H1 (cell line): ENCODE results near the gene POU2F2. TPM values are rescaled to one million over a fixed set of nuclear protein-coding genes. Genes with fewer than 3 reads are reported as not detected.

Experiments
- CREB1 ChIP-seq: IDR thresholded peaks from 2 replicates; pipeline ENCODE4 v1.6.1; 2012; ENCODE audit warnings: inconsistent platforms
- EP300 ChIP-seq, 2 experiments: IDR thresholded peaks; 1 replicate in 1 of 2; 2 replicates in 1 of 2; pipeline ENCODE4 v1.6.1; 2011 to 2012; ENCODE audit warnings: low read depth in 2 of 2, low read length in 2 of 2, mild to moderate bottlenecking in 2 of 2, borderline replicate concordance in 1 of 2, inconsistent platforms in 1 of 2, moderate library complexity in 1 of 2
- POLR2AphosphoS5 ChIP-seq: IDR thresholded peaks from 2 replicates; pipeline ENCODE4 v1.6.1; 2011; ENCODE audit warnings: low read depth, low read length
- SP4 ChIP-seq: IDR thresholded peaks from 2 replicates; pipeline ENCODE4 v1.6.1; 2012; ENCODE audit warnings: low read length, inconsistent platforms
- TAF7 ChIP-seq: optimal IDR thresholded peaks from 2 replicates; pipeline ENCODE3; 2011; ENCODE audit warnings: low read depth, mild to moderate bottlenecking, inconsistent platforms, low read length, moderate library complexity, borderline replicate concordance
- polyA plus RNA-seq, 7 experiments: library from polyadenylated mRNA; depleted of rRNA in 3 of 7; stranded (reverse) in 5 of 7; unstranded in 2 of 7; fragments of >200 nt in 5 of 7; fragments of 200-250 nt in 2 of 7; gene quantifications; 1 replicate in 5 of 7; 2 replicates in 1 of 7; 4 replicates in 1 of 7; pipeline versions ENCODE4 v1.2.1 to v1.2.3, GENCODE V29; 2011 to 2013; ENCODE audit warnings: missing spikeins in 2 of 7, mixed read lengths in 2 of 7
- total RNA-seq: library from RNA; stranded (reverse); fragmentation: NEBNext Ultra II Directional; extraction: Animal tissue kit (Norgen Biotek cat#: 25700); gene quantifications from 2 replicates; pipeline ENCODE4 v1.2.1, GENCODE V29; 2021
- TF ChIP-seq, protein P1 (sequence below): IDR thresholded peaks from 2 replicates; pipeline ENCODE4 v1.6.1; 2012; ENCODE audit warnings: inconsistent platforms
- TF ChIP-seq, protein P2 (sequence below), 3 experiments: IDR thresholded peaks; 1 replicate in 2 of 3; 2 replicates in 1 of 3; pipeline versions ENCODE4 v1.5.1 to v1.6.1; 2011; ENCODE audit warnings: low read length in 3 of 3, mild to moderate bottlenecking in 3 of 3, inconsistent platforms in 2 of 3, low read depth in 1 of 3, moderate library complexity in 1 of 3; ENCODE audit not compliant: insufficient read depth in 1 of 3; ENCODE audit errors: control extremely low read depth in 1 of 3
- TF ChIP-seq, protein P3 (sequence below): IDR thresholded peaks from 2 replicates; pipeline ENCODE4 v1.6.1; 2012; ENCODE audit warnings: low read length, inconsistent platforms

The POU2F2 gene
- total and polyA plus RNA-seq, 2 of the 8 experiments (the other 6 are each of a cell fraction or from before 2014, with no cell fraction given), result 5.0 to 6.1 TPM

DNA sequence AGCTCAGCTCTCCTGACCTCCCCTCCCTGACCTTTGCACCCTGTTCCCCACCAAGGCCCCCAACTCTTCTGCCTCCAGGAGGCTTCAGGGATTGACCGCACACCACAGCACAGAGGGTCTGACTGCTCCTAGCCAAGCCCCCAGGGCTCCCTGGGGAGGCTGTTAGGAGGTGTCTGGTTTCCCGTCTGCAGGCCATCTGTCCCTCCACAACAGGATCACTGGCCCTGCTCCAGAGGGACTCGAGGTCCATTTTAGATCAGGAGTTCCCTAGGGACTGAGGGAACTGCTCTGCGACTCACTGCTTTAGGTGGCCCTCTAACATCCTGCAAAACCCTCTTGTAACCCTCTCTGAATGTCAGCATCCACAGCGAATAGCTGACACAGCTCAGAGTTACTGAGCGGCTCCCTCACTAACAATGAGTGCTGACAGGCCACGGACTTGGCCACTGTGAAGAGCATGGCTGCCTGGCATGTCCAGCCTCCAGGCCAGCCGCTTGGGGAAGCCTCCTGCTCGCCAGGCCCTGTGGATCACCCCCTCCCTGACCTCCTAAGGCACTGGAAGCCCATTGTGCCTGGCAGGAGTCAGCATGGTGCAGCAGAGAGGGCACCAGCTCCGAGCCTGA is 79.9 kb downstream of the POU2F2 start (continued):
- TF ChIP-seq, protein P1, sequence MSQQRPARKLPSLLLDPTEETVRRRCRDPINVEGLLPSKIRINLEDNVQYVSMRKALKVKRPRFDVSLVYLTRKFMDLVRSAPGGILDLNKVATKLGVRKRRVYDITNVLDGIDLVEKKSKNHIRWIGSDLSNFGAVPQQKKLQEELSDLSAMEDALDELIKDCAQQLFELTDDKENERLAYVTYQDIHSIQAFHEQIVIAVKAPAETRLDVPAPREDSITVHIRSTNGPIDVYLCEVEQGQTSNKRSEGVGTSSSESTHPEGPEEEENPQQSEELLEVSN, result no peak
- TF ChIP-seq, protein P2, sequence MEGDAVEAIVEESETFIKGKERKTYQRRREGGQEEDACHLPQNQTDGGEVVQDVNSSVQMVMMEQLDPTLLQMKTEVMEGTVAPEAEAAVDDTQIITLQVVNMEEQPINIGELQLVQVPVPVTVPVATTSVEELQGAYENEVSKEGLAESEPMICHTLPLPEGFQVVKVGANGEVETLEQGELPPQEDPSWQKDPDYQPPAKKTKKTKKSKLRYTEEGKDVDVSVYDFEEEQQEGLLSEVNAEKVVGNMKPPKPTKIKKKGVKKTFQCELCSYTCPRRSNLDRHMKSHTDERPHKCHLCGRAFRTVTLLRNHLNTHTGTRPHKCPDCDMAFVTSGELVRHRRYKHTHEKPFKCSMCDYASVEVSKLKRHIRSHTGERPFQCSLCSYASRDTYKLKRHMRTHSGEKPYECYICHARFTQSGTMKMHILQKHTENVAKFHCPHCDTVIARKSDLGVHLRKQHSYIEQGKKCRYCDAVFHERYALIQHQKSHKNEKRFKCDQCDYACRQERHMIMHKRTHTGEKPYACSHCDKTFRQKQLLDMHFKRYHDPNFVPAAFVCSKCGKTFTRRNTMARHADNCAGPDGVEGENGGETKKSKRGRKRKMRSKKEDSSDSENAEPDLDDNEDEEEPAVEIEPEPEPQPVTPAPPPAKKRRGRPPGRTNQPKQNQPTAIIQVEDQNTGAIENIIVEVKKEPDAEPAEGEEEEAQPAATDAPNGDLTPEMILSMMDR (IDR thresholded peaks at IDR 0.05; ENCODE audit: control extremely low read depth in 1 of 3, insufficient read depth in 1 of 3, low read depth in 1 of 3, low read length in 3 of 3), result no peak
- no peak for TF ChIP-seq SP4
- TF ChIP-seq CREB1, result no peak
- no peak for TF ChIP-seq POLR2AphosphoS5
- TF ChIP-seq, protein P3, sequence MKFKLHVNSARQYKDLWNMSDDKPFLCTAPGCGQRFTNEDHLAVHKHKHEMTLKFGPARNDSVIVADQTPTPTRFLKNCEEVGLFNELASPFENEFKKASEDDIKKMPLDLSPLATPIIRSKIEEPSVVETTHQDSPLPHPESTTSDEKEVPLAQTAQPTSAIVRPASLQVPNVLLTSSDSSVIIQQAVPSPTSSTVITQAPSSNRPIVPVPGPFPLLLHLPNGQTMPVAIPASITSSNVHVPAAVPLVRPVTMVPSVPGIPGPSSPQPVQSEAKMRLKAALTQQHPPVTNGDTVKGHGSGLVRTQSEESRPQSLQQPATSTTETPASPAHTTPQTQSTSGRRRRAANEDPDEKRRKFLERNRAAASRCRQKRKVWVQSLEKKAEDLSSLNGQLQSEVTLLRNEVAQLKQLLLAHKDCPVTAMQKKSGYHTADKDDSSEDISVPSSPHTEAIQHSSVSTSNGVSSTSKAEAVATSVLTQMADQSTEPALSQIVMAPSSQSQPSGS, result no peak
- TF ChIP-seq EP300 (IDR thresholded peaks at IDR 0.05; ENCODE audit: borderline replicate concordance in 1 of 2, low read depth in 2 of 2, low read length in 2 of 2), result no peak
- no peak for TF ChIP-seq TAF7
